DOHH2 (cell line): ENCODE results near the gene BBS7.

Experiments
- H3F3A ChIP-seq: fragments of 200-600 bp; sonication (generic), shearing (Covaris generic); 2 replicates; pipeline ENCODE4 v1.6.0; 2016; ENCODE audit warnings: antibody characterized with exemption, mild to moderate bottlenecking; ENCODE audit not compliant: control insufficient read depth, insufficient read depth
- H3K27ac ChIP-seq: fragments of 200-600 bp; sonication (generic); 2 replicates; pipeline ENCODE4 v1.5.1; 2014; ENCODE audit warnings: low read depth, mild to moderate bottlenecking, low read length, moderate library complexity
- H3K27me3 ChIP-seq: fragments of 200-600 bp; sonication (generic); 2 replicates; pipeline ENCODE4 v1.6.1; 2014; ENCODE audit warnings: mild to moderate bottlenecking, low read length, mixed read lengths; ENCODE audit not compliant: control insufficient read depth
- H3K36me3 ChIP-seq: fragments of 200-600 bp; sonication (generic); 2 replicates; pipeline ENCODE4 v1.6.1; 2014; ENCODE audit warnings: mild to moderate bottlenecking, low read length, moderate library complexity, mixed read lengths; ENCODE audit not compliant: control insufficient read depth
- H3K4me1 ChIP-seq: fragments of 200-600 bp; sonication (generic); 2 replicates; pipeline ENCODE4 v1.6.1; 2014; ENCODE audit warnings: mild to moderate bottlenecking, low read length, mixed read lengths; ENCODE audit not compliant: control insufficient read depth
- H3K4me2 ChIP-seq: fragments of 200-600 bp; sonication (generic); 2 replicates; pipeline ENCODE4 v1.6.0; 2014; ENCODE audit warnings: mild to moderate bottlenecking, low read length, moderate library complexity
- H3K4me3 ChIP-seq: fragments of 200-600 bp; sonication (generic); 2 replicates; pipeline ENCODE4 v1.5.1; 2014; ENCODE audit warnings: mild to moderate bottlenecking, low read length, mixed read lengths
- H3K79me2 ChIP-seq: fragments of 200-600 bp; sonication (generic); 2 replicates; pipeline ENCODE4 v1.6.1; 2014; ENCODE audit warnings: mild to moderate bottlenecking, low read length, mixed read lengths; ENCODE audit not compliant: control insufficient read depth
- H3K9me2 ChIP-seq: fragments of 200-600 bp; sonication (generic); replicated peaks from 2 replicates; pipeline ENCODE4 v1.6.1; 2014; ENCODE audit warnings: mild to moderate bottlenecking, low read length, mixed read lengths; ENCODE audit not compliant: control insufficient read depth
- H3K9me3 ChIP-seq: fragments of 200-600 bp; sonication (generic); 2 replicates; pipeline ENCODE4 v1.6.1; 2014; ENCODE audit warnings: antibody characterized with exemption, low read length, mixed read lengths; ENCODE audit not compliant: control insufficient read depth, insufficient read depth
- H4K20me1 ChIP-seq: fragments of 200-600 bp; sonication (generic); 2 replicates; pipeline ENCODE4 v1.6.0; 2014; ENCODE audit warnings: low read depth, mild to moderate bottlenecking, antibody characterized with exemption, low read length, moderate library complexity; ENCODE audit not compliant: control insufficient read depth, insufficient read depth
- EZH2phosphoT487 ChIP-seq: fragments of 200-600 bp; sonication (generic); IDR thresholded peaks from 2 replicates; pipeline ENCODE4 v1.6.1; 2017; ENCODE audit warnings: borderline replicate concordance, mild to moderate bottlenecking, antibody characterized with exemption, low read length, moderate library complexity, mixed read lengths
- TF ChIP-seq, protein P1 (sequence below): fragments of 200-600 bp; sonication (generic); IDR thresholded peaks from one replicate; pipeline ENCODE4 v1.5.1; 2014; ENCODE audit warnings: antibody characterized with exemption, mild to moderate bottlenecking, low read depth, low read length; ENCODE audit not compliant: poor library complexity, severe bottlenecking

Gene BBS7, protein sequence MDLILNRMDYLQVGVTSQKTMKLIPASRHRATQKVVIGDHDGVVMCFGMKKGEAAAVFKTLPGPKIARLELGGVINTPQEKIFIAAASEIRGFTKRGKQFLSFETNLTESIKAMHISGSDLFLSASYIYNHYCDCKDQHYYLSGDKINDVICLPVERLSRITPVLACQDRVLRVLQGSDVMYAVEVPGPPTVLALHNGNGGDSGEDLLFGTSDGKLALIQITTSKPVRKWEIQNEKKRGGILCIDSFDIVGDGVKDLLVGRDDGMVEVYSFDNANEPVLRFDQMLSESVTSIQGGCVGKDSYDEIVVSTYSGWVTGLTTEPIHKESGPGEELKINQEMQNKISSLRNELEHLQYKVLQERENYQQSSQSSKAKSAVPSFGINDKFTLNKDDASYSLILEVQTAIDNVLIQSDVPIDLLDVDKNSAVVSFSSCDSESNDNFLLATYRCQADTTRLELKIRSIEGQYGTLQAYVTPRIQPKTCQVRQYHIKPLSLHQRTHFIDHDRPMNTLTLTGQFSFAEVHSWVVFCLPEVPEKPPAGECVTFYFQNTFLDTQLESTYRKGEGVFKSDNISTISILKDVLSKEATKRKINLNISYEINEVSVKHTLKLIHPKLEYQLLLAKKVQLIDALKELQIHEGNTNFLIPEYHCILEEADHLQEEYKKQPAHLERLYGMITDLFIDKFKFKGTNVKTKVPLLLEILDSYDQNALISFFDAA

DNA sequence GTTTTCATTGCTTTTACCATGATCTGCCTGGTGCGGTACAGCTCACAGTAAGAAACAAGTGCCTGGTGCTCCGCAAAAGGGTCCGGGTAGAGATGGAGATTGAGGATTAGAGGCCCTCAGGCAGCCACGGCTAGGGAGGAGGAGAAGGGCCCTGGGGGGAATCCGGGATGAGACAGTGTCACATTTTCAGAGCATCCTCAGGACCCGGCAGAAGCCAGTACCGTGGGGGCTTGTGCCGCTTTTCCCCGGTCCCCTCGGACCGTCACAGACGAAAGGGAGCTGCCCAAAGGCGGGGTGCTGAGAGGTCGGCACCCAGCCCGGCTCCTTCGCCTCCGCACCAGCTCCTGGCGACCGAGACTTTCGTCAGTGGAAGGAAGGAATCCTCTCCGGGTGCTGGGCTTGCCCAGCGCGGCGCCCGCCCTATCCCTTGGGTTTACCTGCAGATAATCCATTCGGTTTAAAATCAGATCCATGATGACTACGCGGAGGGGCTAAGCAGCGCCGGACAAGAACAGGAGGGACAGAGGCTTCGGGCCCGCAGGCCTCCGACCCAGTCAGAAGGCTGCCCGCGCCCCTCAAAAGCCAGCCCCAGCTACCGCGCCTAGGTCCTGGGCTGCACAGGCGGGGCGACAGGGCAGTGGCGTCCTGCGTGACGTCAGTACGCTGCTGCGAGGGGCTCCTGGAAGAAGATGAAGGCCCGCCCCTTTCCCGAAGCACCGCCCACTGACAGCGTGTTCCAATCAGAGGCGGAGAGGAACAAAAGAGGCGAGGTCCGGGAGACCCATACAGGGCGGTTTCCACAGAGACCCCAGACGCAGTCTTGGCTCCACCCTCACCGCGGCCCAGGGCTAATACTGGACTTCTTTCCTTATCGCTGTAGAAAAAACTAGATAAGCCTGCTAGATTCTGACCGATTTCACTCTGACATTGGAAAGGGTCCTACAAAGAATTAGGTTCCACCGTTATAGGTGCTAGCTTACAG, at the start of gene BBS7:
Gene BBS7 (minus strand): TSS at position 634 of the 982 bp plus-strand sequence. CDS start 161 bp downstream, at position 473.
- H3K4me2 ChIP-seq = peak within 1 kb of the TSS; percentile 77
- H3K79me2 ChIP-seq = peaks cover 16% of the 10 kb centered on the region
- no peaks in the 10 kb centered on the region for H4K20me1 ChIP-seq
- H3F3A ChIP-seq = no peaks in the 10 kb centered on the region
- no peaks in the 10 kb centered on the region for H3K9me2 ChIP-seq
- no peaks in the 10 kb centered on the region for H3K27me3 ChIP-seq
- H3K36me3 ChIP-seq = peaks cover 23% of the 10 kb centered on the region
- TF ChIP-seq, protein P1, sequence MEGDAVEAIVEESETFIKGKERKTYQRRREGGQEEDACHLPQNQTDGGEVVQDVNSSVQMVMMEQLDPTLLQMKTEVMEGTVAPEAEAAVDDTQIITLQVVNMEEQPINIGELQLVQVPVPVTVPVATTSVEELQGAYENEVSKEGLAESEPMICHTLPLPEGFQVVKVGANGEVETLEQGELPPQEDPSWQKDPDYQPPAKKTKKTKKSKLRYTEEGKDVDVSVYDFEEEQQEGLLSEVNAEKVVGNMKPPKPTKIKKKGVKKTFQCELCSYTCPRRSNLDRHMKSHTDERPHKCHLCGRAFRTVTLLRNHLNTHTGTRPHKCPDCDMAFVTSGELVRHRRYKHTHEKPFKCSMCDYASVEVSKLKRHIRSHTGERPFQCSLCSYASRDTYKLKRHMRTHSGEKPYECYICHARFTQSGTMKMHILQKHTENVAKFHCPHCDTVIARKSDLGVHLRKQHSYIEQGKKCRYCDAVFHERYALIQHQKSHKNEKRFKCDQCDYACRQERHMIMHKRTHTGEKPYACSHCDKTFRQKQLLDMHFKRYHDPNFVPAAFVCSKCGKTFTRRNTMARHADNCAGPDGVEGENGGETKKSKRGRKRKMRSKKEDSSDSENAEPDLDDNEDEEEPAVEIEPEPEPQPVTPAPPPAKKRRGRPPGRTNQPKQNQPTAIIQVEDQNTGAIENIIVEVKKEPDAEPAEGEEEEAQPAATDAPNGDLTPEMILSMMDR = no peak
- TF ChIP-seq EZH2phosphoT487 = no peak
- H3K4me1 ChIP-seq = peaks cover 16% of the 10 kb centered on the region
- H3K9me3 ChIP-seq = no peaks in the 10 kb centered on the region
- no peak within 1 kb of the TSS for H3K27ac ChIP-seq
- peak within 1 kb of the TSS; percentile 96 for H3K4me3 ChIP-seq

DNA sequence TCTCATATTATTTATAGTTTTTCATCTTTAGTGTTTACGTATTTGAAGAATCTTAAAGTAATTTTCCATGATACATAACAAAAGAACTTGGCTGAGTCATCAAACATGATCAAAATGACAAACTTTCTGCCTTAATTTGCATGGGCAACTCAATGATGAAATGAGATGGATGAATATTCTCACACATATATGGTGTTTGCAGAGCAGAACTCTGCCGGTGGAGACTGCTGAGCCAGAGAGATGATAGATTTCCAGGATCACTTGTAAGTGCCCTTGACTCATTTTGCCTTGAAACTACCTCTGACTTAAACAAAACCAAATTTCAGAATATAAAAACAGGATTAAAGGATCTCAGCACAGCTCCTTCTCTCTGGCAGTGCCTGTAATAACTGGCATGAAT, 43.4 kb upstream of the BBS7 start:
- Histone ChIP-seq H3K9me3 (no peaks in the 10 kb centered on the region), H3K79me2 (no peaks in the 10 kb centered on the region), H3K36me3 (no peaks in the 10 kb centered on the region), H3F3A (no peaks in the 10 kb centered on the region), H3K4me1 (no peaks in the 10 kb centered on the region), H3K4me2 (no peak overlapping the region), H3K9me2 (no peaks in the 10 kb centered on the region), H3K27me3 (peaks cover 4% of the 10 kb centered on the region; the same call in 1 of the 2 replicates), H3K27ac (no peak overlapping the region), H4K20me1 (no peaks in the 10 kb centered on the region), H3K4me3 (no peak overlapping the region)
- TF ChIP-seq, protein P1 = no peak
- no peak for TF ChIP-seq EZH2phosphoT487

DNA sequence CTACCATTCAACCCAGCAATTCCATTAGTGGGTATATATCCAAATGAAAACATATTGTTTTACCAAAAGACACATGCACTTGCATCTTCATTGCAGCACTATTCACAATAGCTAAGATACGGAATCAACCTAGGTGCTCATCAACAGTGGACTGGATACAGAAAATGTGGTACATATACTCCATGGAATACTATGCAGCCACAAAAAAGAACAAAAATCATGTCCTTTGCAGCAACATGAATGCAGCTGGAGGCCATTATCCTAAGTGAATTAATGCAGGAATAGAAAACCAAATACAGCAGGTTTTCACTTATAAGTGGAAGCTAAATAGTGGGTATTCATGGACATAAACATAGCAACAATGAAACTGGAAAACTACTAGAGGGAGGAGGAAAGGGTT, 38.1 kb upstream of the BBS7 start:
- H3K9me2 ChIP-seq = no peaks in the 10 kb centered on the region
- no peaks in the 10 kb centered on the region for H3K4me1 ChIP-seq
- no peaks in the 10 kb centered on the region for H3K36me3 ChIP-seq
- TF ChIP-seq, protein P1 = no peak
- TF ChIP-seq EZH2phosphoT487 = no peak
- no peaks in the 10 kb centered on the region for H3F3A ChIP-seq
- no peak overlapping the region for H3K4me2 ChIP-seq
- peaks cover 11% of the 10 kb centered on the region for H3K27me3 ChIP-seq
- H3K9me3 ChIP-seq = no peaks in the 10 kb centered on the region
- H4K20me1 ChIP-seq = no peaks in the 10 kb centered on the region
- H3K27ac ChIP-seq = no peak overlapping the region
- no peaks in the 10 kb centered on the region for H3K79me2 ChIP-seq
- no peak overlapping the region for H3K4me3 ChIP-seq
